Measurements from ENCODE around the gene RBFOX1. TPM values are rescaled to one million over a fixed set of nuclear protein-coding genes. Genes with fewer than 3 reads are reported as not detected.

Gene RBFOX1
- total RNA-seq, 1 donor from 2014 or later: not detected

DNA sequence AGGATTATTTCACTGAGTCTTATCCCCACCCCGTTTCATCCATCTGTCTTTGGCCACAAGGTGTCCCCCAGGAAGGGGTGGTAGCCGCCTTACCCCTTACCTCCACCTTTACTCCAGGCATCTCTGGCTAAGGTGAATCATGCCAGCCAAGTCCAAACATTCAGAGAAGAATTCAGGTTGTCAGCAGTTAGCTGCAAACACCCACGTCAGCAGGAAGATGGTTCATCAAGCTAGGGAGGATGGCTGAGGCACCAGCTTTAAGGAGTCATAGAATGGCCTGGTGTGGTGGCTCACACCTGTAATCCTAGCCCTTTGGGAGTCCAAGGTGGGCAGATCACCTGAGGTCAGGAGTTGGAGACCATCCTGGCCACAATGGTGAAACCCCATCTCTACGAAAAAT lies 61.0 kb downstream of the RBFOX1 start:
- no peak overlapping the region for H3K27ac ChIP-seq
- no peaks in the 10 kb centered on the region for H3K36me3 ChIP-seq
- intact Hi-C loops (cut with DNase I): no loop called here
- no peaks in the 10 kb centered on the region for H3K9me3 ChIP-seq
- H3K27me3 ChIP-seq: no peaks in the 10 kb centered on the region
- no peak for DNase-seq (ENCODE audit: low spot score in 2 of 2)
- no peaks in the 10 kb centered on the region for H3K4me1 ChIP-seq
- TF ChIP-seq, protein P1, sequence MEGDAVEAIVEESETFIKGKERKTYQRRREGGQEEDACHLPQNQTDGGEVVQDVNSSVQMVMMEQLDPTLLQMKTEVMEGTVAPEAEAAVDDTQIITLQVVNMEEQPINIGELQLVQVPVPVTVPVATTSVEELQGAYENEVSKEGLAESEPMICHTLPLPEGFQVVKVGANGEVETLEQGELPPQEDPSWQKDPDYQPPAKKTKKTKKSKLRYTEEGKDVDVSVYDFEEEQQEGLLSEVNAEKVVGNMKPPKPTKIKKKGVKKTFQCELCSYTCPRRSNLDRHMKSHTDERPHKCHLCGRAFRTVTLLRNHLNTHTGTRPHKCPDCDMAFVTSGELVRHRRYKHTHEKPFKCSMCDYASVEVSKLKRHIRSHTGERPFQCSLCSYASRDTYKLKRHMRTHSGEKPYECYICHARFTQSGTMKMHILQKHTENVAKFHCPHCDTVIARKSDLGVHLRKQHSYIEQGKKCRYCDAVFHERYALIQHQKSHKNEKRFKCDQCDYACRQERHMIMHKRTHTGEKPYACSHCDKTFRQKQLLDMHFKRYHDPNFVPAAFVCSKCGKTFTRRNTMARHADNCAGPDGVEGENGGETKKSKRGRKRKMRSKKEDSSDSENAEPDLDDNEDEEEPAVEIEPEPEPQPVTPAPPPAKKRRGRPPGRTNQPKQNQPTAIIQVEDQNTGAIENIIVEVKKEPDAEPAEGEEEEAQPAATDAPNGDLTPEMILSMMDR (IDR thresholded peaks at IDR 0.05): no peak
- no peak overlapping the region for H3K4me3 ChIP-seq

DNA sequence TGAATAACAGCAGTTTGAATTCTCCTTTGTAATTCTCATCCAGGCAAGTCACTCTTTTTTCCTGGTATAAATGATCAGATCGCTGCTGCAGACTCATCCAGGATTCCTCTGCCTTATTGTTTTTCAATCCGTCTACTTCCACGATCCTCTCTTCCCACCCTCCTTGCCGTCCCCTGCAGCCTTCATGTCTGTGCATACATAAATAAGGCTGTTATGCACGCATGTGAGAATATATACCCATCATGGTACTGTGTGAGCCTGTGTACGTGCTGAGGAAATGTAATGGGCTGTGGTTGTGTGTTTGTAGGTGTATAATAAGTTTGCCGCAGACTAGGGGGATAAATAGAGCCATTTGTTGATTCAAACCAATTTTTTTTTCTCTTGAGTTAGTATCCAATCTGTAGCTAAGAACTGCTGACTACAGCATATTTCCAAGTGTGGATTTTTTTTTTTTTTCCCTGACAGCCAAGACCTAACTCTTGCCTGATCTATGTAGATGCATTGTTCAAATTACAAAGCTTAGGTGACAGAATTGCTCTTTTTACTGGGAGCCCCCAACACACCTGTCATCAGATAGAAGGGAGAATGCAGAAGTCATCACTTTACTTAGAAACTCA lies 62.2 kb downstream of the RBFOX1 start:
- TF ChIP-seq, protein P1 (IDR thresholded peaks at IDR 0.05): no peak
- intact Hi-C loops (cut with DNase I): no loop called here
- Histone ChIP-seq H3K27me3 (no peaks in the 10 kb centered on the region), H3K4me3 (no peak overlapping the region), H3K36me3 (no peaks in the 10 kb centered on the region), H3K9me3 (no peaks in the 10 kb centered on the region), H3K27ac (no peak overlapping the region), H3K4me1 (no peaks in the 10 kb centered on the region)
- DNase-seq (ENCODE audit: low spot score in 2 of 2): no peak

DNA sequence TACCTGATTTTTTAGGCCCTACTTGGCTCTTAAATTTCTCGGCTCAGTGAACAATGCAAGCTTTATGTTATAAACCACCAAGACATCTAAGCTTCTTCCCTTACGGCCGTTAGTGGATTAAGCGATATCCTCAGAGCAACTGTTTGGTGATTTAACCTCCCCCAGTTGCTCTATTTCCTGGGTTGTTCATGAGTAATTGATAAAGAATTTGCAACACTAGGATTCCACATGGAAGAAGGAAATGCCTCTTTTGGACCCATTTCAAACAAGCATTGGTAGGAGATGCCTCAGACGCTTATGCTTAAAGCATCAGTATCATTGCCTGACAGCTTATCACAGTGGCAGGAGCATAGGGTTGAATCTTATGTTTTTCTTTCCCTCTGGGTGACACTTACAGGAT lies 65.3 kb downstream of the RBFOX1 start:
- no peak overlapping the region for H3K4me3 ChIP-seq
- no peaks in the 10 kb centered on the region for H3K27me3 ChIP-seq
- intact Hi-C loops (cut with DNase I): no loop called here
- H3K36me3 ChIP-seq: no peaks in the 10 kb centered on the region
- TF ChIP-seq, protein P1 (IDR thresholded peaks at IDR 0.05): no peak
- no peak overlapping the region for H3K27ac ChIP-seq
- H3K4me1 ChIP-seq: no peaks in the 10 kb centered on the region
- DNase-seq (ENCODE audit: low spot score in 2 of 2): no peak
- H3K9me3 ChIP-seq: no peaks in the 10 kb centered on the region

DNA sequence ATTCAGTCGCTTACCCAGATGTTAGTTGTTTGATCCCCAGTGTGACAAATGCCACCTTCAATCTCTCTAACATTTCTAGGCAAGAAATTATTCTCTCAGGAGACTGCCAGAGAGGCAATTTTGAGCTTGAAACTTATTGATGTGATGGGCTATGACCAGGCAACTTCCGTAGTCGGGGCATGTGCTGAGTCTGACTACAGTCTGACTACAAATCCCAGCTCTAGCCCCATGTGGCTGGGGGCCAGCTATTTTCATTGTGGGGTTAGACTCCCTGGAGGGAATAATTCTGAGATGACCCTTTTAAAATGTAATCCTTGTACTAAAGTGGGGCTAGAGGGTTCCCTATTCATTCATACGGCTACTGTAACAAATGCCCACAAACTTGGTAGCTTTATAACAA lies 65.9 kb downstream of the RBFOX1 start:
- no peaks in the 10 kb centered on the region for H3K4me1 ChIP-seq
- TF ChIP-seq, protein P1 (IDR thresholded peaks at IDR 0.05): no peak
- intact Hi-C loops (cut with DNase I): no loop called here

DNA sequence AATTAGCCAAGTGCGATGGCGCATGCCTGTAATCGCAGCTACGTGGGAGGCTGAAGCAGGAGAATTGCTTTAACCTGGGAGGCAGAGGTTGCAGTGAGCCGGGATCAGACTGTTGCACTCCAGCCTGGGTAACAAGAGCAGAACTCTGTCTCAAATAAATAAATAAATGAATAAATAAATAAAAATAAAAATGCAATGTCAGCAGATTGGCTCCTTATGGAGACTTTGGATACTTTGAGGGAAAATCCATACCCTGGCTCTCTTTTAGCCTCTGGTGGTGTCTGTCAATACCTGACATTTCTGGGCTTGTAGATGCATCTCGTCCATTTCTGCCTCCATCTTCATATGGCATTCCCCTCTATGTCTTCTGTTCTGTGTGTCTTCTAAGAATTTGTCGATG lies 66.7 kb downstream of the RBFOX1 start:
- Histone ChIP-seq H3K27me3 (no peaks in the 10 kb centered on the region), H3K9me3 (no peaks in the 10 kb centered on the region), H3K4me3 (no peak overlapping the region), H3K27ac (no peak overlapping the region), H3K4me1 (no peaks in the 10 kb centered on the region), H3K36me3 (no peaks in the 10 kb centered on the region)
- TF ChIP-seq, protein P1 (IDR thresholded peaks at IDR 0.05): no peak
- intact Hi-C loops (cut with DNase I): no loop called here
- DNase-seq (ENCODE audit: low spot score in 2 of 2): no peak

More for the DNA sequence above, 65.9 kb downstream of the RBFOX1 start:
- no peaks in the 10 kb centered on the region for H3K36me3 ChIP-seq
- H3K27me3 ChIP-seq: no peaks in the 10 kb centered on the region
- no peak overlapping the region for H3K4me3 ChIP-seq
- no peaks in the 10 kb centered on the region for H3K9me3 ChIP-seq
- no peak overlapping the region for H3K27ac ChIP-seq
- no peak for DNase-seq (ENCODE audit: low spot score in 2 of 2)
